Subcutaneous adipose tissue (tissue), 4 donors: ENCODE results near the gene CEBPA. TPM values are rescaled to one million over a fixed set of nuclear protein-coding genes. Genes with fewer than 3 reads are reported as not detected.

Source experiments
- total RNA-seq, 4 donors: library from RNA; depleted of rRNA; stranded (reverse); fragments of >200 nt; gene quantifications; one replicate each; pipeline ENCODE4 v1.1.0, GENCODE V29; 2016
- TF ChIP-seq, protein P1 (sequence below): fragments of 450-650 bp; IDR thresholded peaks from one replicate; pipeline ENCODE4 v1.5.1; 2016; ENCODE audit warnings: low read depth, mild to moderate bottlenecking, control low read depth, antibody characterized with exemption, moderate library complexity

CEBPA gene
- total RNA-seq, 4 donors from 2014 or later = 114 to 646 (median 258) TPM

DNA sequence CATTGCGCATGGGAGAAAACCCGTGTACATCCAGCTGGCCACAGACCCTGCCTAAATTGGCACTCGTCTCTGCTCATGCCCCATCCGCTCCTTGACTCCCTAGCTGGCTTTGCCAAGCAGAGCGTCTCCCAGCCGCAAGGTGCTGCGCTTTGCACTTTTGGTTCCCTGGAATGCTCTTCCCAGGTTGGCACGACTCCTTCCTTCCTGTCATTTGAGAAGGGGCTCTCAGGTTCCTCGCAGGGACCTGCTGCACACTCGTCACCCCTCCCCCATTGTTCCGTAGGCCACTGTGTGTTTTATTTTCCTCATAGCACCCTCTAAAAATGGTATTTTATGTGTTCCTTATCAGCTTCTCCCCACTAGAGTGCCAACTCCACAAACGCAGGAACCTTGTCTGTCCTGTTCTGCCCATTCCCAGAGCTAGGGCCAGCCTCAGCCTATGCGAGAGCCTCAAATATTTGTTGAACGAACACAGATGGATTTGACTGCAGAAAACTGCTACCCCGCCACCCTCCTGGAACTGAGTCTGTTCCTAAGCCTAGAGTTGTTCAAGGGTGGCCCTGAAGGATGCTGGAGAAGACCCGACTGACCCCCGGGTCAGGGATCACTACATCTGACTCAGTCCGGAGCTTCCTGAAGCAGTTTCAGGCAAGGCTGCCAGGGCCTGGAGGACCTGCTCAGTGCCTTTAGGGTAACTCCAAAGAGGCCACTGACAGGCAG, 8.4 kb upstream of the CEBPA start:
- TF ChIP-seq, protein P1, sequence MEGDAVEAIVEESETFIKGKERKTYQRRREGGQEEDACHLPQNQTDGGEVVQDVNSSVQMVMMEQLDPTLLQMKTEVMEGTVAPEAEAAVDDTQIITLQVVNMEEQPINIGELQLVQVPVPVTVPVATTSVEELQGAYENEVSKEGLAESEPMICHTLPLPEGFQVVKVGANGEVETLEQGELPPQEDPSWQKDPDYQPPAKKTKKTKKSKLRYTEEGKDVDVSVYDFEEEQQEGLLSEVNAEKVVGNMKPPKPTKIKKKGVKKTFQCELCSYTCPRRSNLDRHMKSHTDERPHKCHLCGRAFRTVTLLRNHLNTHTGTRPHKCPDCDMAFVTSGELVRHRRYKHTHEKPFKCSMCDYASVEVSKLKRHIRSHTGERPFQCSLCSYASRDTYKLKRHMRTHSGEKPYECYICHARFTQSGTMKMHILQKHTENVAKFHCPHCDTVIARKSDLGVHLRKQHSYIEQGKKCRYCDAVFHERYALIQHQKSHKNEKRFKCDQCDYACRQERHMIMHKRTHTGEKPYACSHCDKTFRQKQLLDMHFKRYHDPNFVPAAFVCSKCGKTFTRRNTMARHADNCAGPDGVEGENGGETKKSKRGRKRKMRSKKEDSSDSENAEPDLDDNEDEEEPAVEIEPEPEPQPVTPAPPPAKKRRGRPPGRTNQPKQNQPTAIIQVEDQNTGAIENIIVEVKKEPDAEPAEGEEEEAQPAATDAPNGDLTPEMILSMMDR = no peak

DNA sequence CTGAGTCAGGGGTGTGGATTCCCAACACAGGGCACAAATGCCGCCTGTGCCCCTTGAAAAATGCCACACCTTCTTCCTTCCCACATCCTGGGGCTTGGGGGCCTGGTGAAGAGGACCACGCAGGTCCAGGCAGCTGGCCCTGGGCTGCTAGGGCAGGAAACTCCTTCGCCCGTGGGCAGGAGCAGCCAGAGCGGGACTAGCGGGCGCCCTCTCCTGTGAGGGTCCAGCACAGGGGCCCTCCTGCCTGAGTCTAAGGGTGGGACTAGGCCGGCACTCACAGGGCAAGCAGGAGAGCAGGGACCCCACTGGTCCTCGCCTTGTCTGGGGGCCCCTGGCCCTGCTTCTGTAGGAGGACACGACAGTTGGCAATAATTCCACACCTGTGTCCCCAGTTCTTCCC, 7.5 kb upstream of the CEBPA start:
- TF ChIP-seq, protein P1 = no peak

DNA sequence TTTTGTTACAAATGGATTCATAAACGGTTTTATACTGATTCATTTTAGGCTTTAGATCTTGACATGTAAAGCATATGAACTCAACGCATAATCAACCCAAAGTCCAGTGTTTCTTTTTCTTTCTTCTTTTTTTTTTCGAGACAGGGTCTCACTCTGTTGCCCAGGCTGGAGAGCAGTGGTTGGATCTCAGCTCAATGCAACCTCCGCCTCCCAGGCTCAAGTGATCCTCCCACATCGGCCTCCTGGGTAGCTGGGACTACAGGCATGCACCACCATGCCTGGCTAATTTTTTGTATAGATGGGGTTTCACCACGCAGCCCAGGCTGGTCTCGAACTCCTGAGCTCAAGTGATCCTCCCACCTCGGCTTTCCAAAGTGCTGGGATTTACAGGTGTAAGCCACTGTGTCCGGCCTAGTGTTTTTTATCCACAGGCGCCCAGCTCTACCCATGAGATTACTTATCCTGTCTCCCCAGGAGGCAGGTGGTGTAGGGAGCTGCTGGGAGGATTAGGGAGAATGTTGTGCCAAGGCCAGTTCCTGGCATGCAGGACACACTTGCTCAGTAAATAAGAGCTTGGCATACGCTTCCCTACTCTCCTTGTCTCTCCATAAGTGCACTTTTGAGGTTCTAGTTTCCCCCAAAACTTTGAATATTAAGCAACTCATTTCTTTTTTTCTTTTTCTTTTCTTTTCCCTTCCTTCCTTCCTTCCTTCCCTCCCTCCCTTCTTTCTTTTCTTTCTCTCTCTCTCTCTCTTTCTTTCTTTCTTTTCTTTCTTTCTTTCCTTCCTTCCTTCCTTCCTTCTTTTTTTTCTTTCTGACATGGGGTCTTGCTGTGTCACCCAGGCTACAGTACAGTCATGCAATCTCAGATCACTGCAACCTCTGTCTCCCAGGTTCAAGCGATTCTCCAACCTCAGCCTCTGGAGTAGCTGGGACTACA, 4.8 kb upstream of the CEBPA start:
- TF ChIP-seq, protein P1 = no peak

DNA sequence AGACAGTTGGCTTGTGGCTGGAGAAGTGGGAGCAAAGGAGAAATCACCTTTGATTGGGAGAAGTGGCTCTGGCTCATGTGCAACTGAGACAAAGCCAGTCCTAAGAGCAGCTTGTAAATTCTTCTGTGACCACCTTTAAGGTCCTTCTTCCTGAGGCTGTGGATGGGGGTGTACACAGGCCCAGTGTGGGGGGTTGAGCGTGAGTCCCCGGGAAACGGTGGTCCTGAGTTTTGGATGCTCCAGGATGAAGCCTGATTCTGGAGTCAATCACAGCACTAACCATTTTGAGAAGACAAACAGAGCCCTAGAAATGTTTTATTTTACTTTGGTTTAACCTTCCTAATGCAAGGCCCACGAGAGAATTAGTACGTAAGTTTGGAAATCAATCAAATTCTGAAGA, 3.9 kb upstream of the CEBPA start:
- TF ChIP-seq, protein P1 = no peak

DNA sequence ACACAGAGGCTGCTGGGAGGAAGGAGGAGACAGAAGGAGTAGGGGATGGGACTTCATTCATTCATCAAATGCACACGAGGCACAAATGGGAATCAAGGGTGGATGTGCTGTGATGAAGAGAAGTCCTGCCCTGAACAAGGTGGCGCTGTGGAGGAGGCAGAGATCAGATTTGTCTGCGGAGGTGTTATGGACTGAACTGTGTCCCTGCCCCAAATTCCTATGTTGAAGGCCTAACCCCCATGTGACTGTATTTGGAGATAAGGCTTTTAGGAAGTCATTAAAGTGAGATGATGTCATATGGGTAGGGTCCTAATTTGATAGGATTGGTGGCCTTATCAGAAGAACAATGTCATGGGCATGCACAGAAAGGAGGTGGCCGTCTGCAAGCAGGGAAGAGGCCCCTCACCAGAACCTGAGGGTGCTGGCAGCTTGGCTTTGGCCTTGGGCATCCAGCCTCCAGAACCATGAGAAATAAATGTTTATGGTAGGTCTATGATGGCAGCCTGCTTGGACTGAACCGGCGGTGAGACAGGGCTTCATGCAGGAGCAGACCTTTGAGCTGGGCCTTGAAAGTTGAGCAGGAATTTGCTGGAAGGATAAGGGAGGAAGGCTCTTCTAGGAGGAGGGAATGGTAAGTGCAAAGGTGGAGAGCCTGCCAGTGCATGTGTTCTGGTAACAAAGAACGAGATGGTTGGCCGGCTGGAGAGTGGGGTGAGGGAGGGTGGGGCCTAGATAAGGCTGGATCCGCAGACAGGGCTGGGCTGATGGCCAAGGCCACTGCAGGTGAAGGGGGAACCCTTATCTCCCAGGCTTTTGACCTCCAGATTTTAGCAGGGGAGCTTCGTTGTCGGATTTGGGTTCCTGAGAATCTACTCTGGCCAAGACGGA, 2.7 kb upstream of the CEBPA start:
- TF ChIP-seq, protein P1 = no peak

DNA sequence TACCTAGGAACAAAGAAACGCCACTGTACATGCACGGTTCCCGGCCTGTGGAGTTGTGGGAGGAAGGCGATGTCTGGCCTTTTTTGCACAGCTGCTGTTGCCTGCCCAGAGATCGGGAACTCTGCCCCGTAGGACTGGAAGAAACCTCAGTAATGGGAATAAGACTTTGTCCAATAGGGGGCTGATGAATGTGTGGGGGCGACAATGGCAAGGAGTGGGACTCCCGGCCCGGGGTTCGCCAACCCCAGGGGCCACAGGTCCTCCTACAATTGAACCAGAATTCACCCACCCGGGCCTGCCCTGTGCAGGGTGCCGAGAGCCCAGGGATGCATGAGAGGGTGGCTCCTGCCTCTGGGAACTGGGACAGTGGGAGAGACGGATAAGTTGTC, 2.0 kb upstream of the CEBPA start:
- TF ChIP-seq, protein P1 = no peak
